Subcutaneous abdominal adipose tissue (tissue), 5 donors: ENCODE results near the gene PDE9A.

Experiments used
- H3K27ac ChIP-seq: one replicate; pipeline ENCODE4 v1.7.0; 2013; ENCODE audit warnings: low read depth, mild to moderate bottlenecking, inconsistent platforms, low read length, moderate library complexity
- H3K27me3 ChIP-seq, 5 donors: one replicate each; pipeline ENCODE4 v1.7.0; 2013; ENCODE audit warnings: low read length in 5 of 5, inconsistent platforms in 1 of 5; ENCODE audit not compliant: control insufficient read depth in 5 of 5, insufficient read depth in 4 of 5
- H3K36me3 ChIP-seq, 5 donors: one replicate each; pipeline ENCODE4 v1.7.0; 2013; ENCODE audit warnings: low read length in 5 of 5; ENCODE audit not compliant: control insufficient read depth in 5 of 5, insufficient read depth in 5 of 5
- H3K4me1 ChIP-seq, 5 donors: one replicate each; pipeline ENCODE4 v1.7.0; 2013; ENCODE audit warnings: low read length in 5 of 5, mild to moderate bottlenecking in 3 of 5, moderate library complexity in 1 of 5; ENCODE audit not compliant: control insufficient read depth in 5 of 5, insufficient read depth in 5 of 5
- H3K4me3 ChIP-seq, 5 donors: one replicate each; pipeline ENCODE4 v1.7.0; 2013; ENCODE audit warnings: low read length in 5 of 5, low read depth in 1 of 5
- H3K9ac ChIP-seq, 5 donors: one replicate each; pipeline ENCODE4 v1.7.0; 2013; ENCODE audit warnings: low read length in 5 of 5, mild to moderate bottlenecking in 4 of 5, moderate library complexity in 3 of 5
- H3K9me3 ChIP-seq, 5 donors: one replicate each; pipeline ENCODE4 v1.7.0; 2013; ENCODE audit warnings: low read length in 5 of 5; ENCODE audit not compliant: control insufficient read depth in 5 of 5
- donor health status: healthy.
- donor health status: healthy.
- donor health status: healthy.
- donor health status: healthy.
- donor health status: healthy.

The PDE9A gene

GRCh38 chr21:42677339-42678321, 24.2 kb downstream of the PDE9A start:
- Histone ChIP-seq H3K4me1 (peaks cover 0 to 20% (median 7%) of the 10 kb centered on the region in 5 donors), H3K27ac (no peak overlapping the region)

GRCh38 chr21:42678618-42679295, 25.3 kb downstream of the PDE9A start:
- H3K9me3 ChIP-seq = no peaks in the 10 kb centered on the region
- no peak overlapping the region for H3K4me3 ChIP-seq
- H3K4me1 ChIP-seq = peaks cover 0 to 20% (median 7%) of the 10 kb centered on the region in 5 donors
- peaks cover 0 to 18% (median 11%) of the 10 kb centered on the region in 5 donors for H3K27me3 ChIP-seq
- H3K27ac ChIP-seq = no peak overlapping the region
- H3K9ac ChIP-seq = no peak overlapping the region
- H3K36me3 ChIP-seq = peaks cover 0 to 3% (median 0%) of the 10 kb centered on the region in 5 donors

More at GRCh38 chr21:42677339-42678321, 24.2 kb downstream of the PDE9A start:
- peaks cover 0 to 18% (median 9%) of the 10 kb centered on the region in 5 donors for H3K27me3 ChIP-seq
- no peak overlapping the region for H3K9ac ChIP-seq
- H3K36me3 ChIP-seq = peaks cover 0 to 3% (median 0%) of the 10 kb centered on the region in 5 donors
- H3K9me3 ChIP-seq = no peaks in the 10 kb centered on the region
- H3K4me3 ChIP-seq = no peak overlapping the region

GRCh38 chr21:42679319-42680057, 26.1 kb downstream of the PDE9A start:
- H3K27me3 ChIP-seq = peaks cover 0 to 21% (median 11%) of the 10 kb centered on the region in 5 donors

GRCh38 chr21:42680058-42680330, 26.6 kb downstream of the PDE9A start:
- Histone ChIP-seq H3K27me3 (peaks cover 0 to 21% (median 11%) of the 10 kb centered on the region in 5 donors), H3K9ac (no peak overlapping the region), H3K9me3 (no peaks in the 10 kb centered on the region), H3K4me3 (no peak overlapping the region), H3K36me3 (peaks cover 0 to 3% (median 0%) of the 10 kb centered on the region in 5 donors), H3K27ac (no peak overlapping the region), H3K4me1 (peaks cover 7 to 20% (median 15%) of the 10 kb centered on the region in 5 donors)

More at GRCh38 chr21:42679319-42680057, 26.1 kb downstream of the PDE9A start:
- Histone ChIP-seq H3K9ac (no peak overlapping the region), H3K4me3 (no peak overlapping the region), H3K36me3 (peaks cover 0 to 3% (median 0%) of the 10 kb centered on the region in 5 donors), H3K9me3 (no peaks in the 10 kb centered on the region), H3K4me1 (peaks cover 2 to 20% (median 11%) of the 10 kb centered on the region in 5 donors), H3K27ac (no peak overlapping the region)

- Histone ChIP-seq H3K9me3 (no peaks in the 10 kb centered on the region), H3K9ac (no peak overlapping the region), H3K27me3 (peaks cover 0 to 21% (median 11%) of the 10 kb centered on the region in 5 donors), H3K36me3 (peaks cover 0 to 3% (median 0%) of the 10 kb centered on the region in 5 donors), H3K4me3 (no peak overlapping the region), H3K4me1 (peaks cover 7 to 21% (median 15%) of the 10 kb centered on the region in 5 donors), H3K27ac (no peak overlapping the region)
Observed at GRCh38 chr21:42680429-42680828, 27.0 kb downstream of the PDE9A start.

- Histone ChIP-seq H3K4me3 (no peak overlapping the region), H3K4me1 (peaks cover 7 to 21% (median 15%) of the 10 kb centered on the region in 5 donors), H3K36me3 (peaks cover 0 to 3% (median 2%) of the 10 kb centered on the region in 5 donors), H3K9me3 (no peaks in the 10 kb centered on the region), H3K27me3 (peaks cover 0 to 18% (median 11%) of the 10 kb centered on the region in 5 donors), H3K27ac (no peak overlapping the region), H3K9ac (no peak overlapping the region)
Observed at GRCh38 chr21:42681296-42682206, 28.1 kb downstream of the PDE9A start.

GRCh38 chr21:42682661-42683210, 29.3 kb downstream of the PDE9A start:
- H3K36me3 ChIP-seq = peaks cover 0 to 4% (median 2%) of the 10 kb centered on the region in 5 donors
- no peak overlapping the region for H3K27ac ChIP-seq
- peaks cover 7 to 19% (median 14%) of the 10 kb centered on the region in 5 donors for H3K4me1 ChIP-seq
- H3K9me3 ChIP-seq = no peaks in the 10 kb centered on the region
- H3K9ac ChIP-seq = no peak overlapping the region
- H3K4me3 ChIP-seq = no peak overlapping the region
- H3K27me3 ChIP-seq = peaks cover 0 to 18% (median 11%) of the 10 kb centered on the region in 5 donors

- H3K4me3 ChIP-seq = no peak overlapping the region
- H3K36me3 ChIP-seq = peaks cover 0 to 7% (median 3%) of the 10 kb centered on the region in 5 donors
- peaks cover 0 to 15% (median 10%) of the 10 kb centered on the region in 5 donors for H3K27me3 ChIP-seq
- peaks cover 7 to 12% (median 8%) of the 10 kb centered on the region in 5 donors for H3K4me1 ChIP-seq
- H3K27ac ChIP-seq = no peak overlapping the region
- H3K9ac ChIP-seq = no peak overlapping the region
- H3K9me3 ChIP-seq = no peaks in the 10 kb centered on the region
Observed at GRCh38 chr21:42683371-42684108, 30.1 kb downstream of the PDE9A start.
